ENCODE data around the gene KLF1. TPM values are rescaled to one million over a fixed set of nuclear protein-coding genes. Genes with fewer than 3 reads are reported as not detected.

KLF1 gene
- total and polyA plus RNA-seq, 2 of the 13 experiments (the other 11 are each of a cell fraction or from before 2014, with no cell fraction given), result not detected

DNA sequence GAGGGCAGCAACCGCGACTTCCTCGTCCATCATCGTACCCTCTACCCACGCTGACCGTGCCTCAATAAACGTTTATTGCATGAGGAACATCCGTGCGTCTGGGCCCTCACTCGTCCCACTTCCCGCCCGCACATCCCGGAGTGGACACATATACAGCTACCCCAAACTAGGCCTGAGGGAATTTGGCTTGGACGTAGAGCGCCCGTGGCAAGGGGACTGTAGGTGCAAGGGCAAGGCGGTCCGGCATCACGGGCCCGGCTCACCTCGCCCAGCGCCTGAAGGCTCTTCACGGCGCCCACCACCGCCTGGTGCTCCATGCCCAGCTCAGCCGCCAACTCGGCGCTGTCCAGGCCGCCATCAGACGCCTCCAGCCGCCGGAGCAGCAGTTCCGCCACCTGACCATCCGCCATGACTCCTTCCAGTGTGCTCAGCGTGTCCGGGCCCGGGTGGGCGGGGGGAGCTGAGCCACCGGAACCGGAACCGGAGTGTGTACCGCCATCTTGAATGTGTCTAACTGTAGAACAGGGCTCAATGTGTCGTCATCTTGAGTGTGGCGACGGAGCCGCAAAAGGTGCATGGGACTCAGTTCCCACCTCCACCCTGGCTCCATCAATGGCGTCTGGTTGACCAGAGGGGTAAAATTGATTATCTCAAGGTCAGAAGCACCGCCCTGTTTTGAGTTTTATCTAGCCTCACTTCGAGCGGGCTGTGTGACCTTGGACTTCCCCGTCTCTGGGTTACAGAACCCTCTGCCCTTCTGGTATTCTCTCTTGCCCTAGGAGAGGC is 46.5 kb upstream of the KLF1 start, which contains the start of gene FARSA (continued):
- TF ChIP-seq MED8 (CRISPR knock-in tag; IDR thresholded peaks at IDR 0.05; ENCODE audit: insufficient replicate concordance) (peak; percentile 67), ZSCAN12 (CRISPR knock-in tag; IDR thresholded peaks at IDR 0.05) (no peak), POGZ (CRISPR knock-in tag; IDR thresholded peaks at IDR 0.05) (peak; percentile 66), FOSL1 (CRISPR knock-in tag; IDR thresholded peaks at IDR 0.05; ENCODE audit: borderline replicate concordance) (no peak), ZNF781 (CRISPR knock-in tag; IDR thresholded peaks at IDR 0.05; ENCODE audit: borderline replicate concordance, not compliant biosample characterization) (peak; percentile 49), MZF1 (CRISPR knock-in tag; IDR thresholded peaks at IDR 0.05; ENCODE audit: borderline replicate concordance) (no peak), PCBP1 (IDR thresholded peaks at IDR 0.05; ENCODE audit: borderline replicate concordance, low read depth, low read length) (no peak), ZNF142 (CRISPR knock-in tag; IDR thresholded peaks at IDR 0.05) (no peak), SRSF4 (IDR thresholded peaks at IDR 0.05; ENCODE audit: low read depth, low read length, poor library complexity, severe bottlenecking) (no peak), PBX3 (CRISPR knock-in tag; IDR thresholded peaks at IDR 0.05; ENCODE audit: borderline replicate concordance) (no peak), ZNF30 (CRISPR knock-in tag; IDR thresholded peaks at IDR 0.05) (no peak), ZNF337 (CRISPR knock-in tag; IDR thresholded peaks at IDR 0.05; ENCODE audit: borderline replicate concordance, low read depth) (no peak)
- TF ChIP-seq, protein P1, sequence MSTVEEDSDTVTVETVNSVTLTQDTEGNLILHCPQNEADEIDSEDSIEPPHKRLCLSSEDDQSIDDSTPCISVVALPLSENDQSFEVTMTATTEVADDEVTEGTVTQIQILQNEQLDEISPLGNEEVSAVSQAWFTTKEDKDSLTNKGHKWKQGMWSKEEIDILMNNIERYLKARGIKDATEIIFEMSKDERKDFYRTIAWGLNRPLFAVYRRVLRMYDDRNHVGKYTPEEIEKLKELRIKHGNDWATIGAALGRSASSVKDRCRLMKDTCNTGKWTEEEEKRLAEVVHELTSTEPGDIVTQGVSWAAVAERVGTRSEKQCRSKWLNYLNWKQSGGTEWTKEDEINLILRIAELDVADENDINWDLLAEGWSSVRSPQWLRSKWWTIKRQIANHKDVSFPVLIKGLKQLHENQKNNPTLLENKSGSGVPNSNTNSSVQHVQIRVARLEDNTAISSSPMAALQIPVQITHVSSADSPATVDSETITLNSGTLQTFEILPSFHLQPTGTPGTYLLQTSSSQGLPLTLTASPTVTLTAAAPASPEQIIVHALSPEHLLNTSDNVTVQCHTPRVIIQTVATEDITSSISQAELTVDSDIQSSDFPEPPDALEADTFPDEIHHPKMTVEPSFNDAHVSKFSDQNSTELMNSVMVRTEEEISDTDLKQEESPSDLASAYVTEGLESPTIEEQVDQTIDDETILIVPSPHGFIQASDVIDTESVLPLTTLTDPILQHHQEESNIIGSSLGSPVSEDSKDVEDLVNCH (CRISPR knock-in tag; IDR thresholded peaks at IDR 0.05), result no peak
- TF ChIP-seq, protein P2, sequence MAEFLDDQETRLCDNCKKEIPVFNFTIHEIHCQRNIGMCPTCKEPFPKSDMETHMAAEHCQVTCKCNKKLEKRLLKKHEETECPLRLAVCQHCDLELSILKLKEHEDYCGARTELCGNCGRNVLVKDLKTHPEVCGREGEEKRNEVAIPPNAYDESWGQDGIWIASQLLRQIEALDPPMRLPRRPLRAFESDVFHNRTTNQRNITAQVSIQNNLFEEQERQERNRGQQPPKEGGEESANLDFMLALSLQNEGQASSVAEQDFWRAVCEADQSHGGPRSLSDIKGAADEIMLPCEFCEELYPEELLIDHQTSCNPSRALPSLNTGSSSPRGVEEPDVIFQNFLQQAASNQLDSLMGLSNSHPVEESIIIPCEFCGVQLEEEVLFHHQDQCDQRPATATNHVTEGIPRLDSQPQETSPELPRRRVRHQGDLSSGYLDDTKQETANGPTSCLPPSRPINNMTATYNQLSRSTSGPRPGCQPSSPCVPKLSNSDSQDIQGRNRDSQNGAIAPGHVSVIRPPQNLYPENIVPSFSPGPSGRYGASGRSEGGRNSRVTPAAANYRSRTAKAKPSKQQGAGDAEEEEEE (CRISPR knock-in tag; IDR thresholded peaks at IDR 0.05; ENCODE audit: borderline replicate concordance), result peak; percentile 82; the same call in 1 of the 2 replicates
- TF ChIP-seq, protein P3, sequence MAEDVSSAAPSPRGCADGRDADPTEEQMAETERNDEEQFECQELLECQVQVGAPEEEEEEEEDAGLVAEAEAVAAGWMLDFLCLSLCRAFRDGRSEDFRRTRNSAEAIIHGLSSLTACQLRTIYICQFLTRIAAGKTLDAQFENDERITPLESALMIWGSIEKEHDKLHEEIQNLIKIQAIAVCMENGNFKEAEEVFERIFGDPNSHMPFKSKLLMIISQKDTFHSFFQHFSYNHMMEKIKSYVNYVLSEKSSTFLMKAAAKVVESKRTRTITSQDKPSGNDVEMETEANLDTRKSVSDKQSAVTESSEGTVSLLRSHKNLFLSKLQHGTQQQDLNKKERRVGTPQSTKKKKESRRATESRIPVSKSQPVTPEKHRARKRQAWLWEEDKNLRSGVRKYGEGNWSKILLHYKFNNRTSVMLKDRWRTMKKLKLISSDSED (CRISPR knock-in tag; IDR thresholded peaks at IDR 0.05), result no peak
